ENCODE results near the gene FBXL7. TPM values are rescaled to one million over a fixed set of nuclear protein-coding genes. Genes with fewer than 3 reads are reported as not detected.

Gene FBXL7
- total and polyA plus RNA-seq, 2 of the 8 experiments (the other 6 are each of a cell fraction or from before 2014, with no cell fraction given): 17.7 to 17.8 TPM

- no peak for TF ChIP-seq CHD7 (IDR thresholded peaks at IDR 0.05; ENCODE audit: insufficient replicate concordance, low read length)
These were observed 446.0 kb downstream of the FBXL7 start (continued) for GRCh38 chr5:15946026-15946425.

Measured in H1 (cell line).